ENCODE measurements around the gene ZNRF4.

DNA sequence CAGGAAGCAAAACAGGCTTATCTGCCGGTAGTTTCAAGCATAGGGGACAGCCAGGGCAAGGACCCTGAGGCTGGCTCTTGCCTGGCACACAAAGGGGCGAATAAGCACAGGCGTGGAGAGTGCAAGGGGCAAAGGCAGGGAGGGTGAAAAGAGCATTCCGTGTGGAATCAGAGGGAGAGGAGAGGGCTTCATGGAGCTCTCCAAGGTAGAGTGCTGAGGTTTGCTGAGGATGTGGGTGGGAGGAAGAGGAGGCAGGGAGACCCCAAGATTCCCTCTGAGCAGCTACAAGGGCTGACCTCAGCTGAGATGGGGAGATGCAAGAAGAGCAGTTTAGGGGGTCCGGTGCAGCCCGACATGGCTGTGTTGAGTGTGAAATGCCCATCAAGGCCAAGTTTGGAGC, 36.5 kb upstream of the ZNRF4 start:
- TF ChIP-seq ELF4 (IDR thresholded peaks at IDR 0.05) = no peak
- no peak for TF ChIP-seq HDGF (IDR thresholded peaks at IDR 0.05; ENCODE audit: borderline replicate concordance)
- no peak for TF ChIP-seq TARDBP (IDR thresholded peaks at IDR 0.05)
- no peak for TF ChIP-seq BHLHE40 (IDR thresholded peaks at IDR 0.05; ENCODE audit: borderline replicate concordance)
- TF ChIP-seq SP1 (IDR thresholded peaks at IDR 0.05) = no peak
- no peak for TF ChIP-seq FOXM1 (IDR thresholded peaks at IDR 0.05; ENCODE audit: borderline replicate concordance)
- TF ChIP-seq, protein P1, sequence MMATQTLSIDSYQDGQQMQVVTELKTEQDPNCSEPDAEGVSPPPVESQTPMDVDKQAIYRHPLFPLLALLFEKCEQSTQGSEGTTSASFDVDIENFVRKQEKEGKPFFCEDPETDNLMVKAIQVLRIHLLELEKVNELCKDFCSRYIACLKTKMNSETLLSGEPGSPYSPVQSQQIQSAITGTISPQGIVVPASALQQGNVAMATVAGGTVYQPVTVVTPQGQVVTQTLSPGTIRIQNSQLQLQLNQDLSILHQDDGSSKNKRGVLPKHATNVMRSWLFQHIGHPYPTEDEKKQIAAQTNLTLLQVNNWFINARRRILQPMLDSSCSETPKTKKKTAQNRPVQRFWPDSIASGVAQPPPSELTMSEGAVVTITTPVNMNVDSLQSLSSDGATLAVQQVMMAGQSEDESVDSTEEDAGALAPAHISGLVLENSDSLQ (IDR thresholded peaks at IDR 0.05) = no peak
- TF ChIP-seq FOXK2 (IDR thresholded peaks at IDR 0.05) = no peak
- TF ChIP-seq ARNT (IDR thresholded peaks at IDR 0.05) = no peak
- no peak for TF ChIP-seq CTBP1 (IDR thresholded peaks at IDR 0.05; ENCODE audit: borderline replicate concordance)
- no peak for TF ChIP-seq SUZ12 (IDR thresholded peaks at IDR 0.05)
- TF ChIP-seq FOXA1 (IDR thresholded peaks at IDR 0.05) = no peak

Data from HEK293T (cell line).